Fibroblast of pulmonary artery (primary cell): Measurements from ENCODE around the gene HOXA7.

Experiments used
- DNase-seq: peaks from one replicate; pipeline ENCODE4 v3.0.0-alpha.2; 2010; ENCODE audit warnings: low read depth
- H3K4me3 ChIP-seq: replicated peaks from 2 replicates; pipeline ENCODE4 v1.5.1; 2011; ENCODE audit warnings: low read depth, mild to moderate bottlenecking, control low read depth, low read length, moderate library complexity
- CTCF ChIP-seq: IDR thresholded peaks from 2 replicates; pipeline ENCODE4 v1.5.1; 2011; ENCODE audit warnings: mild to moderate bottlenecking, control low read depth, low read length, inconsistent platforms; ENCODE audit errors: missing control alignments

The HOXA7 gene

GRCh38 chr7:27192546-27193334 is 36.3 kb upstream of the HOXA7 start:
- no peak for DNase-seq
- TF ChIP-seq CTCF, result no peak
- H3K4me3 ChIP-seq, result peak overlapping the region; percentile 3

GRCh38 chr7:27191833-27192545 is 35.5 kb upstream of the HOXA7 start:
- DNase-seq, result no peak
- H3K4me3 ChIP-seq, result no peak overlapping the region
- no peak for TF ChIP-seq CTCF

GRCh38 chr7:27191161-27191731 is 34.8 kb upstream of the HOXA7 start:
- no peak for DNase-seq
- no peak overlapping the region for H3K4me3 ChIP-seq
- TF ChIP-seq CTCF, result no peak

GRCh38 chr7:27189997-27190748 is 33.7 kb upstream of the HOXA7 start:
- no peak for TF ChIP-seq CTCF
- no peak overlapping the region for H3K4me3 ChIP-seq
- no peak for DNase-seq

GRCh38 chr7:27189295-27189996 is 33.0 kb upstream of the HOXA7 start:
- no peak overlapping the region for H3K4me3 ChIP-seq
- DNase-seq, result no peak
- no peak for TF ChIP-seq CTCF
